Fibroblast of peridontal ligament (primary cell): ENCODE measurements around the gene DDX56.
A peak's percentile ranks its signal among the peaks of the same experiment; 100 is the strongest.
"Not testable (repeated sequence)": the region's sequence is repeated elsewhere in the genome, so short reads cannot be mapped to it uniquely, and the experiment has no call there.

Experiments
- DNase-seq: peaks from one replicate; pipeline ENCODE4 v3.0.0-alpha.2; 2010; ENCODE audit errors: extremely low read depth

Gene DDX56

GRCh38 chr7:44597181-44597580, 23.5 kb upstream of the DDX56 start:
- DNase-seq = not testable (repeated sequence)

GRCh38 chr7:44595934-44596635, 22.4 kb upstream of the DDX56 start:
- no peak for DNase-seq

- peak; percentile 44 for DNase-seq
Measured at GRCh38 chr7:44590910-44591309, 17.2 kb upstream of the DDX56 start.

- DNase-seq = peak; percentile 84
Measured at GRCh38 chr7:44587843-44588711, 14.4 kb upstream of the DDX56 start.

- DNase-seq = no peak
Measured at GRCh38 chr7:44583146-44583865, 9.6 kb upstream of the DDX56 start.

GRCh38 chr7:44581879-44582603, 8.3 kb upstream of the DDX56 start, which contains the start of gene TMED4:
TSS of gene TMED4 (minus strand) at chr7:44582231. CDS start at chr7:44582206, 25 bp downstream.
- DNase-seq = peak; percentile 98

- DNase-seq = no peak
Measured at GRCh38 chr7:44580945-44581878, 7.5 kb upstream of the DDX56 start.

GRCh38 chr7:44576228-44576627, 2.5 kb upstream of the DDX56 start:
- no peak for DNase-seq

- no peak for DNase-seq
Measured at GRCh38 chr7:44575054-44575453, 1.3 kb upstream of the DDX56 start.

- DNase-seq = no peak
Measured at GRCh38 chr7:44574287-44574872, 672 bp upstream of the DDX56 start.

GRCh38 chr7:44572771-44573170, 937 bp downstream of the DDX56 start:
- DNase-seq = no peak

GRCh38 chr7:44569959-44570358, 3.7 kb downstream of the DDX56 start:
- no peak for DNase-seq

- no peak for DNase-seq
Measured at GRCh38 chr7:44568771-44569560, 4.7 kb downstream of the DDX56 start.

- DNase-seq = no peak
Measured at GRCh38 chr7:44567884-44568283, 5.8 kb downstream of the DDX56 start.

- DNase-seq = no peak
Measured at GRCh38 chr7:44566680-44567079, 7.0 kb downstream of the DDX56 start.

- no peak for DNase-seq
Measured at GRCh38 chr7:44565795-44566559, 7.7 kb downstream of the DDX56 start.

- peak; percentile 54 for DNase-seq
Measured at GRCh38 chr7:44565097-44565794, 8.5 kb downstream of the DDX56 start.

GRCh38 chr7:44564606-44565005, 9.1 kb downstream of the DDX56 start:
- DNase-seq = no peak
